GM23338 (cell line): ENCODE results near the gene FAM171A2. TPM values are rescaled to one million over a fixed set of nuclear protein-coding genes. Genes with fewer than 3 reads are reported as not detected.

Experiments
- ATAC-seq: fragments of 200-7000 bp; cut with Tn5 transposase; 3 replicates; pipeline ENCODE4 v1.9.1; 2020
- DNase-seq: peaks from one replicate; pipeline ENCODE4 v3.0.0-alpha.2; 2015; ENCODE audit warnings: low spot score
- H2AFZ ChIP-seq: fragments of 200-600 bp; sonication (generic); 2 replicates; pipeline ENCODE4 v1.8.0; 2016; ENCODE audit warnings: antibody characterized with exemption, mild to moderate bottlenecking, moderate library complexity
- H3F3A ChIP-seq: fragments of 200-600 bp; sonication (generic); replicated peaks from 2 replicates; pipeline ENCODE4 v1.8.0; 2017; ENCODE audit warnings: antibody characterized with exemption, mixed run types, low read depth
- H3K27ac ChIP-seq: fragments of 200-600 bp; sonication (generic); 2 replicates; pipeline ENCODE4 v1.6.1; 2016; ENCODE audit warnings: low read depth
- H3K27me3 ChIP-seq: fragments of 200-600 bp; sonication (generic); 2 replicates; pipeline ENCODE4 v1.8.0; 2016; ENCODE audit warnings: mild to moderate bottlenecking, mixed run types, moderate library complexity; ENCODE audit not compliant: insufficient read depth
- H3K36me3 ChIP-seq: fragments of 200-600 bp; sonication (generic); 2 replicates; pipeline ENCODE4 v1.8.0; 2016; ENCODE audit warnings: mild to moderate bottlenecking; ENCODE audit not compliant: insufficient read depth
- H3K4me1 ChIP-seq: fragments of 200-600 bp; sonication (generic); 2 replicates; pipeline ENCODE4 v1.8.0; 2016; ENCODE audit warnings: mild to moderate bottlenecking, moderate library complexity; ENCODE audit not compliant: insufficient read depth
- H3K4me2 ChIP-seq: fragments of 200-600 bp; sonication (generic); 2 replicates; pipeline ENCODE4 v1.7.1; 2017; ENCODE audit warnings: mixed run types
- H3K4me3 ChIP-seq: fragments of 200-600 bp; sonication (generic); 2 replicates; pipeline ENCODE4 v1.6.1; 2016; ENCODE audit warnings: mixed run types
- H3K79me2 ChIP-seq: fragments of 200-600 bp; sonication (generic); replicated peaks from 2 replicates; pipeline ENCODE4 v1.8.0; 2017; ENCODE audit warnings: mild to moderate bottlenecking; ENCODE audit not compliant: insufficient read depth
- H3K9me2 ChIP-seq: fragments of 200-600 bp; sonication (generic); 2 replicates; pipeline ENCODE4 v1.8.0; 2017; ENCODE audit not compliant: insufficient read depth
- H4K20me1 ChIP-seq: fragments of 200-600 bp; sonication (generic); replicated peaks from 2 replicates; pipeline ENCODE4 v1.8.0; 2017; ENCODE audit warnings: mild to moderate bottlenecking; ENCODE audit not compliant: insufficient read depth
- H3K27ac Mint-ChIP-seq: 2 replicates; pipeline ENCODE4 v1.8.0; 2020; ENCODE audit warnings: inconsistent platforms, mild to moderate bottlenecking, moderate library complexity, mixed read lengths
- H3K27me3 Mint-ChIP-seq: 3 replicates; pipeline ENCODE4 v1.8.0; 2022; ENCODE audit warnings: low read depth, mild to moderate bottlenecking, moderate library complexity, mixed read lengths, inconsistent platforms; ENCODE audit not compliant: insufficient read depth, poor library complexity
- H3K36me3 Mint-ChIP-seq: 3 replicates; pipeline ENCODE4 v1.8.0; 2021; ENCODE audit warnings: low read depth, mild to moderate bottlenecking, inconsistent platforms, moderate library complexity, mixed read lengths
- H3K4me1 Mint-ChIP-seq: 3 replicates; pipeline ENCODE4 v1.8.0; 2020; ENCODE audit warnings: mild to moderate bottlenecking, inconsistent platforms, mixed read lengths
- H3K4me3 Mint-ChIP-seq: 3 replicates; pipeline ENCODE4 v1.8.0; 2021; ENCODE audit warnings: moderate library complexity, mild to moderate bottlenecking, inconsistent platforms, mixed read lengths
- H3K9me3 Mint-ChIP-seq: 3 replicates; pipeline ENCODE4 v1.8.0; 2020; ENCODE audit warnings: moderate library complexity, mild to moderate bottlenecking, inconsistent platforms, mixed read lengths
- CREB1 ChIP-seq: fragments of 250-450 bp; sonication (Bioruptor Pico); IDR thresholded peaks from 2 replicates; pipeline ENCODE4 v1.5.0; 2020; ENCODE audit warnings: low read depth, mild to moderate bottlenecking, moderate library complexity
- ETS1 ChIP-seq: IDR thresholded peaks from 2 replicates; pipeline ENCODE4 v1.6.1; 2016; ENCODE audit warnings: antibody characterized with exemption
- EZH2 ChIP-seq: fragments of 200-600 bp; sonication (generic); IDR thresholded peaks from one replicate; pipeline ENCODE4 v1.8.0; 2017; ENCODE audit warnings: antibody characterized with exemption, mild to moderate bottlenecking, low read depth; ENCODE audit not compliant: unreplicated experiment
- EZH2phosphoT487 ChIP-seq: fragments of 200-600 bp; sonication (generic); IDR thresholded peaks from one replicate; pipeline ENCODE4 v1.8.1; 2018; ENCODE audit warnings: antibody characterized with exemption; ENCODE audit not compliant: unreplicated experiment
- JUNB ChIP-seq: IDR thresholded peaks from one replicate; pipeline ENCODE4 v1.6.1; 2016; ENCODE audit warnings: antibody characterized with exemption; ENCODE audit not compliant: unreplicated experiment
- NANOG ChIP-seq: IDR thresholded peaks from 2 replicates; pipeline ENCODE4 v1.6.1; 2016; ENCODE audit warnings: antibody characterized with exemption, borderline replicate concordance
- POLR2AphosphoS5 ChIP-seq: IDR thresholded peaks from 2 replicates; pipeline ENCODE4 v1.6.1; 2016; ENCODE audit warnings: antibody characterized with exemption, low read depth
- REST ChIP-seq: IDR thresholded peaks from one replicate; pipeline ENCODE4 v1.6.1; 2018; ENCODE audit warnings: antibody characterized with exemption; ENCODE audit not compliant: unreplicated experiment
- STAT1 ChIP-seq: IDR thresholded peaks from one replicate; pipeline ENCODE4 v1.6.1; 2016; ENCODE audit warnings: antibody characterized with exemption; ENCODE audit not compliant: unreplicated experiment
- ZNF114 ChIP-seq: fragments of 250-450 bp; sonication (Bioruptor Pico); IDR thresholded peaks from 2 replicates; pipeline ENCODE4 v1.5.0; 2020; ENCODE audit warnings: mild to moderate bottlenecking, moderate library complexity
- ZNF331 ChIP-seq: fragments of 250-450 bp; sonication (Bioruptor Pico); IDR thresholded peaks from 2 replicates; pipeline ENCODE4 v1.5.0; 2020; ENCODE audit warnings: low read depth, mild to moderate bottlenecking, moderate library complexity
- ZNF462 ChIP-seq: fragments of 250-450 bp; sonication (Bioruptor Pico); IDR thresholded peaks from 2 replicates; pipeline ENCODE4 v1.5.0; 2020; ENCODE audit warnings: mild to moderate bottlenecking, moderate library complexity
- polyA plus RNA-seq: library from polyadenylated mRNA; unstranded; fragments of >200 nt; fragmentation: Nextera tagmentation; extraction: Ambion mirVana; gene quantifications from 2 replicates; pipeline ENCODE4 v1.2.1, GENCODE V29; 2016
- total RNA-seq: library from RNA; depleted of rRNA; stranded (reverse); fragments of >200 nt; shearing (Covaris generic); gene quantifications from 2 replicates; pipeline ENCODE4 v1.2.3, GENCODE V29; 2014
- TF ChIP-seq, protein P1 (sequence below), 2 experiments: fragments of 200-600 bp in 1 of 2; sonication (generic) in 1 of 2; conservative IDR thresholded peaks; 2 replicates each; pipeline versions ENCODE4 v1.5.1 to v1.6.1; 2016 to 2017; ENCODE audit warnings: antibody characterized with exemption in 2 of 2, low read depth in 2 of 2, mild to moderate bottlenecking in 2 of 2, moderate library complexity in 1 of 2

Gene FAM171A2
- total and polyA plus RNA-seq, 2 experiments from 2014 or later, result 4.1 to 35.4 TPM

GRCh38 chr17:44383363-44383762 lies 19.7 kb upstream of the FAM171A2 start:
- H4K20me1 ChIP-seq, result no peaks in the 10 kb centered on the region
- H3K4me3 ChIP-seq, result no peak overlapping the region
- TF ChIP-seq EZH2phosphoT487, result no peak
- TF ChIP-seq ZNF114 (CRISPR knock-in tag), result no peak
- TF ChIP-seq ZNF462 (CRISPR knock-in tag), result no peak
- no peak for TF ChIP-seq ZNF331
- no peak for TF ChIP-seq NANOG
- no peak for TF ChIP-seq CREB1 (CRISPR knock-in tag)
- TF ChIP-seq POLR2AphosphoS5, result no peak
- no peak for TF ChIP-seq JUNB
- no peak for TF ChIP-seq STAT1
- no peak for TF ChIP-seq REST
- no peak for TF ChIP-seq EZH2
- TF ChIP-seq, protein P1, sequence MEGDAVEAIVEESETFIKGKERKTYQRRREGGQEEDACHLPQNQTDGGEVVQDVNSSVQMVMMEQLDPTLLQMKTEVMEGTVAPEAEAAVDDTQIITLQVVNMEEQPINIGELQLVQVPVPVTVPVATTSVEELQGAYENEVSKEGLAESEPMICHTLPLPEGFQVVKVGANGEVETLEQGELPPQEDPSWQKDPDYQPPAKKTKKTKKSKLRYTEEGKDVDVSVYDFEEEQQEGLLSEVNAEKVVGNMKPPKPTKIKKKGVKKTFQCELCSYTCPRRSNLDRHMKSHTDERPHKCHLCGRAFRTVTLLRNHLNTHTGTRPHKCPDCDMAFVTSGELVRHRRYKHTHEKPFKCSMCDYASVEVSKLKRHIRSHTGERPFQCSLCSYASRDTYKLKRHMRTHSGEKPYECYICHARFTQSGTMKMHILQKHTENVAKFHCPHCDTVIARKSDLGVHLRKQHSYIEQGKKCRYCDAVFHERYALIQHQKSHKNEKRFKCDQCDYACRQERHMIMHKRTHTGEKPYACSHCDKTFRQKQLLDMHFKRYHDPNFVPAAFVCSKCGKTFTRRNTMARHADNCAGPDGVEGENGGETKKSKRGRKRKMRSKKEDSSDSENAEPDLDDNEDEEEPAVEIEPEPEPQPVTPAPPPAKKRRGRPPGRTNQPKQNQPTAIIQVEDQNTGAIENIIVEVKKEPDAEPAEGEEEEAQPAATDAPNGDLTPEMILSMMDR (conservative IDR thresholded peaks at IDR 0.05; ENCODE audit: low read depth in 2 of 2), result no peak
- no peak for TF ChIP-seq ETS1
- H3K27ac ChIP-seq, result no peak overlapping the region
- Mint-ChIP-seq H3K9me3 (no peaks in the 10 kb centered on the region; the same call in 2 of the 3 replicates), H3K36me3 (peaks cover 3% of the 10 kb centered on the region; the same call in 2 of the 3 replicates), H3K4me3 (no peak overlapping the region), H3K4me1 (peaks cover 13% of the 10 kb centered on the region), H3K27me3 (peaks cover 41% of the 10 kb centered on the region), H3K27ac (no peak overlapping the region)
- DNase-seq (no peak), ATAC-seq (no peak)
- no peak overlapping the region for H2AFZ ChIP-seq
- no peaks in the 10 kb centered on the region for H3K9me2 ChIP-seq
- no peak overlapping the region for H3K4me2 ChIP-seq
- no peaks in the 10 kb centered on the region for H3K36me3 ChIP-seq
- no peaks in the 10 kb centered on the region for H3K79me2 ChIP-seq
- peaks cover 51% of the 10 kb centered on the region for H3K27me3 ChIP-seq
- H3K4me1 ChIP-seq, result peaks cover 7% of the 10 kb centered on the region
- 0 out of 2 replicates have a peak, but pooled peaks cover 3% of the 10 kb centered on the region for H3F3A ChIP-seq
